ENCODE data around the gene PKP4.
A peak's percentile ranks its signal among the peaks of the same experiment; 100 is the strongest.
"Not testable (repeated sequence)": the region's sequence is repeated elsewhere in the genome, so short reads cannot be mapped to it uniquely, and the experiment has no call there.

PKP4 gene

DNA sequence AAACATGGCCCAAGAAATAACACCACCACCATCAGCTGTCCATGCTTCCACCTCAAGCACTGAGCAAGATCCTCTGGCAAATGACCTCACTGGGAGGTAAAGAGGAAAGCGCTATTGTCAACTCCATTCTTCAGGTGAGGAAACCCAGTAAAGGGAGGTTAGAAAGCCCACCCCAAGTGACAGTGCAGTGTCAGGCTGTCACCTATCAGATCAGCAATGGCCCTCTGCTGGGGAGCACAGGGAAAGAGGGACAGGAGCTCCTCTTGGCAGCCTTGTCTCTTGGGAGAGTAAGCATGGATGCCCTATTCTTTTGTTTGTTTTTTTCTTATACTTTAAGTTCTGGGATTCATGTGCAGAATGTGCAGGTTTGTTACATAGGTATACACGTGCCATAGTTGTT, 234.1 kb downstream of the PKP4 start:
- no peak for DNase-seq

DNA sequence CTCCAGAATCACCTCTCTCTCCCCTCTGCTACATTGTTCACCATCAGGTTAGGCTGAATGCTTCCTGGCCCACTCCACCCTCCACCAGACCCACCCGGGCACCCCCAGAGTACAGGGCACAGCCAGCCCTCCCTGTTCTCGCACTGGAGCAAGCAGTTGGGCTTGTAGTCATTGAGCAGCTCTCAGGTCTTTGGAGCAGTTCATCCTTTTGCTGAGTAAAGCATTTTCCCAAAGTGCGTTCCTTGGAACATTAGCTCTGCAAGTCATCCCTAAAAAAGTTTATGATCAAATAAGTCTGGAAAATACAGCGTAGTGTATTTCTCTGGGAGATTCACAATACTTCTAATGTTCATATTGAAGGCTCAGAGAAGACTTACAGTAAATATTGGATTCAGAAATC, 234.9 kb downstream of the PKP4 start:
- DNase-seq, result no peak

DNA sequence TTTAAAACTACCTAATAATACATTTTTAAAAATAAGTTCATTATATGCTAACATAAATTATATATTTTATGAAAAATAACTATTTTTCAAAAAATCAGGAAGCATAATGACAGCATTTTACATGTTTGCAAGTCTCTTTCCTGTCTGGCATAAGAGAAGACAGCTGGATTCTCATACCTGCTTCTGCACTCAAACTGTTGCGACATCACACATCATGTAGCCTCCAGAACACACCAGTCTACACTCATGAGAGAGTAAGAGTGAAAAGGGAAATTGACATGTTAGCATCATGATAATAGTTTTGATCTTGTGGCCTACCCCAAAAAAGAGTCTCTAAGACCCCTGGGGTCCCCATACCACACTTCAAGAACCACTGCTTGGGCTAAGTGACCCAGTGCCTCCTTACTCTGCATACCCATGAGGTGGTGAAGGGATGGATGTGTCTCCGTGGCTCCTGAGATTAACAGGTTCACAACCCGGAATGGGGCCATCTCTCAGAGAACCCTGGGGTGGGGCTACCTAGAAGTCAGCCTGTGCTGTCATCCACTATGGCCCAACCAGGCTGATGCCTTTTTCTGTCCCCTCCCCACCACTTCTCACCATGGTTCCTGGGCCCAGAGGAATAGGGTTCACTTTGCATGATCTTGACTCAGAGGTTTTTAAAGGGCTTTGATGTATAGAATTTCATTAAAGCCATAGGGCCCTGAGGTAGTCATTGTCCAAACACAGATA, 235.8 kb downstream of the PKP4 start:
- DNase-seq, result no peak

DNA sequence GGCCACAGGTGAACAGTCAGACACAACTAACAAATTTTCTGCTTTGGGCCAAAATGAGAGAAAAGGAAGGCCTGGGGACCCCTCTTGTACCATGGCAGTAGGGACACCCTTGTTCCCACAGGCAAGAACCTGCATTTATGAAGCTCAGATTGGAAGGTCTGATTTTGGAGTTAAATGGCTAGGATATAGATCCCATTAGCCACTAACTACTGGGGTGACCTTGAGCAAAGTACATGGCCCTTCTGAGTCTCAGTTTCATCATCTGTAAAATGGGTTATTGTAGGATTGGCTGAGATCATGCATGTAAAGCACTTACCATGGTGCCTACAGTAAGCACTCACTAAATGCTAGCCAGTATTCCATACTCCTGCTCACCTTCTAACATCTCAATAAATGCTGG, 236.7 kb downstream of the PKP4 start:
- DNase-seq, result no peak

DNA sequence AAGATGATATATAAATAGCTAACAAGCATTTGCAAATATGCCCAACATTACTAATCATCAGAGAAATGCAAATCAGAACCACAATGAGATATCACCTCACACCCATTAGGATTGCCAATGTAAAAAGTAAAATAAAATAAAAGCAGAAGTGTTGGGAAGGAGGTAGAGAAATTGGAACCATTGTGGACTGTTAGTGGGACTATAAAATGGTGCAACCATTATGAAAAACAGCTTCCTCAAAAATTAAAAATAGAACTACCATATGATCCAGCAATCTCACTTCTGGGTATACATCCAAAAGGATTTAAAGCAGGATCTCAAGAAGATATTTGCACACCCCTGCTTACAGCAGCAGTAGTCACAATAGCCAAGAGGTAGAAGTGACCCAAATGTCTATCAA, 238.6 kb downstream of the PKP4 start:
- no peak for DNase-seq

DNA sequence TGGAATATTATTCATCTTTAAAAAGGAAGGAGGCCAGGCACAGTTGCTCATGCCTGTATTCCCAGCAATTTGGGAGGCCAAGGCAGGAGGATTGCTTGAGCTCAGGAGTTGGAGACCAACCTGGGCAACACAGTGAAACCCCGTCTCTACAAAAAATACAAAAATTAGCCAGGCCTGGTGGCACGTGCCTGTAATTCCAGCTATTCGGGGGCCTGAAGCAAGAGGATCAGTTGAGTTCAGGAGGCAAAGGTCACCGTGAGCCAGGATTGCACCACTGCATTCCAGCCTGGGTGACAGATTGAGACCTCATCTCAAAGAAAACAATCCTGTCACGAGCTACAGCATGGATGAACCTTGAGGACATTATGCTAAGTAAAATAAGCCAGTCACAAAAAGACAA, 239.0 kb downstream of the PKP4 start:
- DNase-seq, result not testable (repeated sequence)

DNA sequence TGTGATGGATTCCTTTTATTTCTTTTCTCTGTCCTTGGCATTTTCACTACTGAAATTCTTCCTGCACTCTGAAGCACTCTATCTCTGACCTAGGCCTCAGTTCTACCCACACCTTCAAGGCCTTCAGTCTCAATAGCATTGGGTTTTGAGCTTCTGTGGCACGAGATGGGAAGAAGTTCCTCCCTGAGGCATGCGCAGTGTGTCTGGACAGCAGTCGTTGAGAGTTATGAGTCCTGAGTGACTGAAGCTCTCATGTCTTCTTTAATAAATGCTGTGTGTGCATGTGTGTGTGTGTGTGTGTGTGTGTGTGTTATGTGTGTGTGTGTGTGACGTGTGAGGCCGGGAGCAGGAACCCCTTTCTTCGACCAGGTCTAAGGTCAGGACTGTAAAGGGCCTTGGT, 242.6 kb downstream of the PKP4 start:
- DNase-seq, result no peak

DNA sequence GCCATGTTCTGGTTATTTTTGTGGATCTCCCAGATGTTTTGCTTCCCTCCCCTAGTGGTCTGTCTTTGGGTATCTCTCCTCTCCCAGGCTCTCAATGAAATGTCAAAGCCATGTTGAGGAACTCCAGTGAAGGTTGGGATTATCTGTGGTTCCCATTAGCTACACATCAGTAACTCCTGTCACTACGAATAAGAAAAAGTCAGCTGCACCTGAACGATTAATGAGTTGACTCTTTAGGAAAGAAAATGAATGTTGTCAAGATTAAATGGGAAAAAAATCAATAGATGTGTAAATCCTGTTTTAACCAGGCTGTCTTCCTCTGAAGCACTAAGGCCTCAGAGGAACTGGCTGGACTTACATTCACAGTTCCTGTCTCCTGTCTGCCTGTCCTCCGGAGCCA, 244.3 kb downstream of the PKP4 start:
- no peak for DNase-seq

DNA sequence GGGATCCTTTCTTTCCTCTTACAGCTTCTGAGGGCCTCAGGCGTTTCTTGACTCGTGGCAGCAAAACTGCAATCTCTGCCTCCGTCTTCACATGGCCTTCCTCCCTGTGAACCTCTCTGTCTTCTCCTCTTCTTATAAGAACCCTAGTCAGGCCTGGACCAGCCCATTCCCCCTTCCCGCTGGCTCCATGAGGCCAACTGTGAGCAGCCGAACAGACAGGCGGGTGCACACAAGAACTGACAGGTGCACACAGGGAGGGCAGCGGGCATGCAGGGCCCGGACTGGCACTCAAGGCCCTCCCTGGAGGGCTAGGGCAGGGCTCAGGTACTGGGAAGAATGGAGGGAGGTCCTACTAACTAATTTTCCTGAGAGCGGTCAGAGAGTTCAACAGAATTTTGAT, 246.0 kb downstream of the PKP4 start:
- DNase-seq, result no peak

DNA sequence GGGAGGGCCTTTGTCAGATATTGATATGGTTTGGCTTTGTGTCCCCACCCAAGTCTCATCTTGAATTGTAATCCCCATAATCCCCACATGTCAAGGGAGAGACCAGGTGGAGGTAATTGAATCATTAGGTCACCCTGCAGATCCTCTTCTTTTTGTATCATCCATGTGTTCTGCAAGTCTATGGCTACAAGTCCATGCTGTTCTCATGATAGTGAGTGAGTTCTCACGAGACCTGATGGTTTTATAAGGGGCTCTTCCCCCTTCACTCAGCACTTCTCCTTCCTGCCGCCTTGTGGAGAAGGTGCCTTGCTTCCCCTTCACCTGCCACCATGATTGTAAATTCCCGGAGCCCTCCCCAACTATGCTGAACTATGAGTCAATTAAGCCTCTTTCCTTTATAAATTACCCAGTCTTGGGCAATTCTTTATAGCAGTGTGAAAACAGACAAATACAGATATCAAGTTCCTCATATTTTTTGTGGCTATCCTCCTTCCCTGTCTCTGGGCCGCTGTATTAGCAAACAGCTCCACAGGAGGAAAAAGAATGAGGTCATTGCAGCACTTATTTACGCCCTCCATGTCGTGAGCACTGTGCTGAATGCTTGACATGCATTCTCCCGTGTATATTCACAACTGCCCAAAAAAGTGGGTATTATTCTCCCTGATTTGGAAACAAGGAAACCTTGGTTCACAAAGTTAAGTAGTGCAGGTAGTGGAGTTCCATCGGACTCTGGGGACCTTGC, 248.1 kb downstream of the PKP4 start:
- DNase-seq, result not testable (repeated sequence)

DNA sequence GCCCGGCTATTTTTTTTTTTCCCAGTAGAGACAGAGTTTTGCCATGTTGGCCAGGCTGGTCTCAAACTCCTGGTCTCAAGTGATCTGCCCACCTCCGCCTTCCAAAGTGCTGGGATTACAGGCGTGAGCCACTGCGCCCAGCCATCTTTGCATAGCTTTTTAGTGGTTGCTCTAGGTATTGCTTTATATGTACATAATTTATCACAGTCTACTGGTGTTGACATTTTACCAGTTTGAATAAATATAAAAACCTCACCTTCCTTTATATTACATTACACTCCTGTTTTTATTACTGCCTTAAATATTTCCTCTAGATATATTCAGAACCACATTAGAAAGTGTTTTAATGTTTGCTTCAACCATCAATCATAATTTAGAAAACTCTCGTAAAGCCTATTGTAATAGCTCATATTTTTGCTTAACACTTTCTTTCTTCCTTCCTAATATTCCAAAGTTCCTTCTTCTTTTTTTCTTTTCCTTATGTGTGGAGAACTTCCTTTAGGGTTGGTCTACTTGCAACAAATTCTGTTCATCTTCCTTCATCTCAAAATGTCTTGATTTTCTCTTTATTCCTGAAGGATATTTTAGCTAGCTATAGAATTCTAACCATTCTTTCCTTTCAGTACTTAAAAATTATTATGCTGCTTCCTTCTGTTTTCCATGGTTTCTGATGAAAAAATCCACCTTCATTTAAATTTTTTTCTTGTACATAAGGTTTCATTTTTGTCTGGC, 256.2 kb downstream of the PKP4 start:
- DNase-seq, result no peak

DNA sequence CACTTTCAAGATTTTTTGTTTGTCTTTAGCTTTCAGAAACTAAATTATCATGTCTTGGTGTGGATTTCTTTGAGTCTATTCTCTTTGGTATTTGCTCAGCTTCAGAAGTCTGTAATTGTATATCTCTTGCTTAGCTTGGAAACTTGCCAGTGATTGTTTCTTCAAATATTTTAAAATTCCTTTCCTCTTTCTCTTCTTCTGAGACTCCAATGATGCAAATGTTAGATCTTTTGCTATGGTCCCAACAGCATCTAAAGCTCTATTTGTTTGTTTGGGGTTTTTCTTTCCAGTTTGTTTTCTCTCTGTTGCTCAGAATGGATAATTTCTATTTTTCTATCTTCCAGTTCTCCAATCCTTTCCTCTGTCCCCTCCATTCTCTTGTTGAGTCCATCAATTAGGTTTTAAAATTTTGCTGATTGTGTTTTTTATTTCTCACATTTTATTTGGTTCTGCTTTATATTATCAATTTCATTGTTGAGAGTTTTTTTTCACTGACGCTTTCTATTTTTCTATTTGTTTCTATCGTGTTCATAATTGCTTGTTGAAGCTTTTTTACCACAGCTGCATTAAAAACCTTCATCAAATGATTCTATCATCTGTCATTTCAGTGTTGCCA, 256.9 kb downstream of the PKP4 start:
- no peak for DNase-seq

DNA sequence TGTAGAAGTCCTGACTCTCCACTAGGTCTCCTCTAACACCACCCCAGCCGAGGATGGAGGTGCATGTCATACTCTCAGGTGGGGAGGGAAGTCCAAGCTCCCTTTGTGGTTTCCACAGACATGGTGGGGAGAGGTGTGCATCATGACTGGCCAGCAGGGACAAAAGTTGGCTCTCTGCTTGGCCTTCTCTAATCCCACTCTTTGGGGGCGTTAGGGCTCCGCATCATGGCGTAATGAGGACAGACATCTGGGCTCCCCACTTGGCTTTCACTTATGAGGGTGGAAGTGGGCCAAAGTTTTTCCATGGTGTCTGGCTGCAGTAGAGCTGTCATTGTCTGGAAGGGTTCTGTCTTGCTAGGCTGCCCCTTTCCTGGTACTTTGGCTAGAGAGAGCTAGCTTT, 257.7 kb downstream of the PKP4 start:
- no peak for DNase-seq

DNA sequence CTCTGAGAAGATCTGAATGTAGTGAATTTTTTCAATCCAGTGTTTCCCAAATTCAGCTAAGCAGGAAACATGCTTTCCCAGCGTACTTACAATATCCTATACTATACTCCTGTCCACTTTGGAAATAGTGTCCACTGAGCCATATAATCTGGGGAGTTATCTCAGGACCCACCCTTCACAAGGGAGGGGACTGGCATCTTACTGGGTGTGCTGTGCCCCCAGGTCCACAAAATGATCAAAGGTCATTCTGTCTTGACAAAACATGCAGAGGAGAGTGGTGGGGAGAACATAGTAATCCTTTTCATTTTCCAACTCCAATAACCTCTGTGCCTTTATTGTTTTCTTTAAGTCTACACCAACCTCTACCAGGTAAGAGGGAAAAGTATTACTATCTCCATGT, 258.6 kb downstream of the PKP4 start:
- no peak for DNase-seq

DNA sequence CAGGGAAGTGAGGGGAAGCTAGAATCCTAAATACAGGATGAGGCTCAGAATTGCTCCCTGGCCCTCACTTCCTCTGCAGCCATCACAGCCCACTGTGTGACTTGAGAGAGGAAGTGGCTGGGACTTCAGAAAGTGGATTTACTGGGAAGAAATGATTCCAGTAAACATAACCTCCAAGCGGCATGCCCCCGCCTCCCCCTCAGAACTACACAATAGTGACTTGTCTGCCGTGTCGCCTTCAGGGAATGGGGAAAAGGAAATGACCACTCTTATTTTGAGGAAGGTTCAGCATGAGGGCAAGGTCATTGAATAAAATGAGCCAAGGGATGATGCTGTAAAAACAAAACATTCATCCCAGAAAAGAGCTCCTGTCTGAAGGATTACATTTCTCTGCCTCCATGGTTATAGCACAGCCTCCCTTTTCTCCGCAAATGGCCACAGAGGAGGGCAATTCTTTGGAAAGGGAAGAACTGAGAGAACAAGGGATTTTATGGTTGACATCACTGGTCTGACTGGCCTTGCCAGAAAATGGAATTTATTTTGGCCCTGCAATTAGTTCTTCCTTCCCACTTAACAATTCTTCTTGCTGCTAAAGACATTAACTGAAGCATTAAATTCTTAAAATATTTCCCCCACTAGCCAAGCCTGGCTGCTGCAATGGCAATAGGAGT, 259.5 kb downstream of the PKP4 start:
- no peak for DNase-seq

DNA sequence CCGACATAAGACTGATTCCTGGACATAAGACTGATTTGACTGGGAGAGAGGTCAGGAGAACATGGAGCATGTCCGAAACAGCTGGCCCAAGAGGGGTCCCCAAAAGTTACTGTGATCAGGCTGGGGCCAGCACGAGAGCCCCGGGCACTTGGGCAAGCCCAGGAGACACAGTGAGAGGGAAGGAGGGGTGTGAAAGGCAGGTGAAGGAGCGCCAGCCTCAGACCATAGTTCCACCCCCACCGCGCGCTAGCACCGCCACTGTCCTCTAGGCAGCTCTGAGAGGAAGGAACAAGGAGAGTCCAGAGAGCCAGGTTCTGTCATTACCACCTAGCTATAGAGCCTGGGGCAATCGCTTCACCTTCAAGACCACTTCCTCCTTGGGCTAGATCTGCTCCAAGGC, 260.2 kb downstream of the PKP4 start:
- no peak for DNase-seq

DNA sequence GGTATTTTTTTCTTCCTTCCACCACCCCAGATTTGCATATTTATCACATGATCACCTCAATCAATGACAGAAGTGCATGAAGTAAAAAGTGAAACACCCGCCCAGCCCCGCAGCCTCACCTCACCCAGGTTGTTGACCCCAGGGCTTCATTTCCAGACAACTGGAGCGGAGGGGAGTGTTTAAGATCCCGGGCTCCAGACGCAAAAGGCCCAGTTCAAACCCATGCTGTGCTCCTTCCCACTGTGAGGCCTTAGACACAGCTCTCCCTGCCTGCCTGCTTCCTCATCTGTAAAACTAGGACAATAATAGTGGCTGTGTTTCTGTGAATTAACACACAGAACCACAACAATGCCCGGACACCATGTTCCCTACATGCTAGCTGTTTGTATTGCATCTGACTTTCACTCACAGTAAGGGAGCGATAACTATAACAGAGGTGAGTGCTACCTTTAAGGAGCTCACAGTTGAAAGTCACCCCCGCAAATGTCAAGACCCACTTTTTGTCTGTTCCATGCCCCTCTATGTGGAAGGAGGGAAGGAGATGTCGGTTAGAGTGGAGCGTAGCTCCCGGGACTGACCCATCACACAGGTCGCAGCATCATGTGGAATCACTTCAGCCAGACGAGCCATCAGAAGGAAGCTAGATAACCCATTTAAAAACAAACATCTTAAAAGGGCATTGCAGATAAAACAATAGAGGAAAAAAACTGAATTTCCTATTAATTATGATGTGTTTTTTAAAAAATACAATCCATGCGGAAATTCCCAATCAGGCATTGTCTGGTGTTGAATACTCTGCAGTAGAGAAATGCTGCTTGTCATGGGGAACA, 260.8 kb downstream of the PKP4 start:
- DNase-seq, result no peak

DNA sequence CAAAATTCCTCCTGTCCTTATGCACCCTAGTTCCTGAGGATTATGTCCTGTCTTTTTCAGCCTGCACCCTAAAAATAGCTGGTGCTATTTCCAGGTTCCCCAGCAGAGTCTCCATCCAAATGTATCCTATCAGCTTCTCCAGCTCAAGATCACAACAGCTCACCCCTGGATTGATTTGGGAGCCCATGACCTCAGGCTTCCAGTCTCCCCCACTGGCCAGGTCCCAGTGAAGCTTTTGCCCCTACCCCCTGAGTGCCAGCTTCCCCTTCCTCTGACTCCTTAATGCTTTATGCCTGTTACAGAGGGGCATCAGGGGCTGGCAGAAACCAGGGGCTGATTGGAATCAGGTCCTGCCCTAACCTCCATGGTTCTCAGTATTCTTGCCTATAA, 261.4 kb downstream of the PKP4 start:
- DNase-seq, result no peak

DNA sequence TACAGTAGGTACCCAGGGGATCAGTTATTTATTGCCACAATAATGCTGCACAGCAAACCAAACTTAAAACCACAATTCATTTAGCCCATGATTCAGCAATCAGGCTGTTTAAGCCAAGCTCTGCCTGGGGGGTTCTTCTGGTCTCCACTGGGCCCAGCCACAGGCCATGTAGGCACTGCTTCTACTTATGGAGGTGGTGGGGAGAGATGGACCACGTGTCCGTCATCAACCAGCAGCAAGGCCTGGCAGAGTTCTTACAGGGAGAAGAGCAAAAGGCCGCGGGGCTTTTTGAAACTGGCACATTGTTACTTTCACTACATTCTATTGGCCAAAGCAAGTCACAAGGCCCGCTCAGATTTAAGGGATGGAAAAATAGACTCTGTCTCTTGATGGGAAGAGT, 262.1 kb downstream of the PKP4 start:
- DNase-seq, result no peak

DNA sequence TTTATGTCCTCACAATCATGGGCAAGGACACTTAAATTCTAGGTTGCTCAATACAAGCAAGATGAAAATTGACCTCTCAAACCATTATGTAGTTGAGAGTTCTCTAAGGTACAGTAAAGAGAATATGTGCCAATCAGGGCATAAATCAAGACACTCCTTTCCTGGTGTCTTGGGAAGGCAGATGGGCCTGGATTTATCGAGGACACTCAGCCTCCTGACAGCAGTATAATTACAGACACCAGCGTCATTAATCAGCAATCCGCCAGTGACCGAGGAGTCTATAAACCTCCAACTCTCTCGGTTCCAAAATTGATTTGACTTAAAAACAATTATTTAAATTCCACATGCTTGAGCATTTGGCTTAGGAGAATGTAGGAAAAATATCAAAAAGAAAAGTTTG, 262.7 kb downstream of the PKP4 start:
- DNase-seq, result no peak

DNA sequence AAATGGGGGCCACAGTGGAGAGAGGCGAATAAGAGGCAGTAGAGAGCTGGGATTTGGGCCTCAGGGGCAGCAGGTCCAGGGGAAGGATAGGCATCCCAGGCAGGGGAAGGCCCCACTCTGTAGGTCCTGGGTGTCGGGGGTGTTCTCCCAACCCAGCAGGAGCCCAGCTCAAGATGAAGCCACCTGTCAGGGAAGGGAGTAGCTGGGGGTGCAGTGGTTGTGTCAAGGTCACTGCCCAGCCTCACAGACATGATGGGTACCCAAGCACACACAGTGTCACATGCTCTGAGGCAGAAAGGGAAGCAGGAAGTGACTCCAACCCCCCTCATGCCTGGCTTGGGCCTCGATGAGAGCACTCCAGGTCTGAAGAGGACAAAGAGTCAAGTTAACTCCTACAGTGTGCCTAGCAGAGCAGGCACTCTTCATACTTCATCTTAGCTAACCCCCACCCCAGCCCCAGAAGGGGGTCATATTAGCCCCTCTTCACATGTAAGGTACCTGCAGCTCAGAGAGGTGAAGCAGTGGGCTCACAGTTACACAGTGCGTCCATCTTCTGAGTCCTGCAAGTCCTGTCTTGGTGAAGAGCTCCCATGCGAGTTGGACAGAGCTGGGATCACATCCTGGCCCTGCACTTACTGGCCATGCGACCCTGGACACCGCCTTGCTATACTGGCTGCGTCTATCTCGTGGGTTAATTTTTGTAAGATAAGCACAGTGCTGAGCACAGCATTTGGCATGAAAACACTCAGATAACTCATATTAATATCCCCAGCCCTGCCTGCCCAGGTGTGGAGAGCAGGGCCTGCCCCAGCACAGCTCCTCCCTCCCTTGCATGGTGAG, 265.7 kb downstream of the PKP4 start:
- peak; percentile 12 for DNase-seq

Measured in DMS79 (cell line).